ENCODE results near the gene ZFYVE1.

The ZFYVE1 gene

DNA sequence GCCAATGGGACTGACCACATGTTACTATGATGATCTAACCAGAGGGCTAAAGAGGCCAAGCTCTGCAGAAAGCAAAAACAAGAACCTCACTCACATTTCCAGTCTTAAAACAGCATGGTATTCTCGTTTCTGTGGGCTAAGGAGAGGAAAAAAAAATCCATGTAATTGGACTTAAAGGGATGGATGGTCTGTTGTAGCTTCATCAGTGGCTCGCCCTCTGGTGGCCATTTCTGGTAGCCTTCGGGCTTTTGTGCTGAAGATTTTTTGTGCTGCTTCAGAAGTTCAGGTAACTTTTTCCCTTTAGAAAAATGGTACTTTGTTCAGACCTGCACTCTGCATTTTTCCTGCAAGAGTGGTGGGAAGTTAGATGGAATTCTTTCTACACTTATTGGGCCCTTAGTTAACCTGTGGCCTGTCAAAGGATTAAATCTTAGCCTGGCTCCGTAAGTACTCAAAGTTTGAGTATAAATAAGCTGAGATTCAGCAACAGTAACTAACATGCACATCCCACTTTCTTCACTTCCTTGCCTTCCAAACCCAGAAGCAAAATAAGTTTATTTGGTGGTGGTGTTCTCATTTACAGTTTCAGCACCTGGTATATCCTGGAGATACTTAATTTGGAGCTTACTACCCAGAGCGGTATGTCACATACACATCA lies 78.3 kb downstream of the ZFYVE1 start:
- peak; percentile 14 to 77 for DNase-seq

DNA sequence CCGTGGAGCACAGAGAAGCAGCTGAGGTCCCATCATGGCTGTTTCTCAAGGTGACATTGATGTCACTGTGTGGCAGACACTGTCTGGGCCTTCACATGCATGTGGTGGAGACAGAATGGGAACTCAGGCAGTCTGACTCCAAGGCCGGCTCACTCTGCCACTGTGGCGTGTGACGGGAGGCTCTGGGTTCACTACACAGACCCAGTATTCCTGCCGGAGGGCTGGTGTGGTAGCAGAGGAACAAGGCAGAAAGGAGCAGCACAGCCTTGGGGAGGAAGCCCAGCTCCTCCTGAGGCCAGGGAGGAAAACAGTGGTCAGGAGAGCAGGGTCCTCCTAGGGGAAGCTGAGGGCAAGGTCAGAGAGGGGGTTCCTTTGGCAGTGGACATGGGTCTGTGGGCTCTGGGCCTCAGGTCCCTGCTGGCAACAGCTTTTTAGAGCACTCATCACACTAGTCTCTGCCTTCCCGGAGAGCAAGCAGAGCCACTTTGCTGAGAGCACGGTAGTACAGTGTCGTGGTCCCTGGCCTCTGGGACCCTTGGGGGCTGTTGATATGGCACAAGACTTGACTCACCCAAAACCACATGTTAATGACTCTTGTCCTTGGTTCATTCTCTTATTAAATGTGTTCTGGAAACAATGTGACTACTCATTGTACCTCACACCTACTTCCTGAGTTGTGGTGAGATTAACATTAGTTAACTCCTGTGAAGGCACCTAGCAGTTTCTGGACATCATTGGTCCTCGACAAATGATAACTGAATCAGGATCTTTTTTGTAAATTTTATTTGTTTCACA lies 79.3 kb downstream of the ZFYVE1 start:
- DNase-seq, result no peak

DNA sequence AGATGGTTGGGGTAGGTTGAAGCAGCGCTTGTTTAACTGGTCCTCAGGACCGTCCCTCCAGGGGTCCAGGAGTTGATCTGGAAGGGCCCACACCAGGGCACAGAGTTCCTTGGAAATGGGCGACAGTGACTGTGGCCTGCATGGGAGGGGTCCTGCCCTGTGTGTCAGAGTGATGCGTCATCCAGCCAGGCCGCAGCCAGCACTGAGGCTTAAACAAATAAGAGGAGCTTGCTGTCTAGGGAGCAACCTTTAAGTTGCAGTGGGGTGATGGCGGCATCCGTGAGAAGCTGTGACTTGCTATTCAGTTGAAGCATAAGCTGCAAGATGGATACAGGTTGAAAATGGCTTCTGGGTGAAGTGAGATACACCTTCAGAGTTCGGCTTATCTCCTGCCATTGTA lies 80.4 kb downstream of the ZFYVE1 start:
- no peak for DNase-seq

DNA sequence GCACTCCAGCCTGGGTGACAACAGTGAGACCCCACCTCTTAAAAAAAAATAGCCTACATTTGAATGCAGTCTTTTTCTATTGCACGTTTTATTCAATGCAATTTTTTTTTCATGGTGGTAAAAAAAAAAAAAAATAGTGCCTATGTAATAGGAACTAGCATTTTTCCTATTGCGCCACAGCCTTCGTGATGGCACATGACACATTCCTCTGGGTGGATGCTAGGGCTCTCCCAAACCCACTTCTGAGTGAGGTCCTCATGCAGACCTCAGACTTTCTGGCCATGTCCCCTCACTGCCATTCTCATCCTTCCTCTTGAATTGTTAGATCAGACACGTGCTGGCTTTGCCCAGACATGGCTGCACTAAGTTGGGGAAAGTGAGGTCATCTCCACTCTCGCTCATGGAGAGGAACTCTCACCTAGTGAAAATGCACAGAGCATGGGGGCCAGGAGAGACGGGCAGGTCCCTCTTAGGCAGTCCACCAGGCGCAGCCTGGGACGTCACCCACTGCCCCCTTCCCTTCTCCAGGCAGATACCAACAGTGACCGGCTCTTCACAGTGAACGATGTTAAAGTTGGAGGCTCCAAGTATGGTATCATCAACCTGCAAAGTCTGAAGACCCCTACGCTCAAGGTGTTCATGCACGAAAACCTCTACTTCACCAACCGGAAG lies 81.4 kb downstream of the ZFYVE1 start:
- no peak for DNase-seq

DNA sequence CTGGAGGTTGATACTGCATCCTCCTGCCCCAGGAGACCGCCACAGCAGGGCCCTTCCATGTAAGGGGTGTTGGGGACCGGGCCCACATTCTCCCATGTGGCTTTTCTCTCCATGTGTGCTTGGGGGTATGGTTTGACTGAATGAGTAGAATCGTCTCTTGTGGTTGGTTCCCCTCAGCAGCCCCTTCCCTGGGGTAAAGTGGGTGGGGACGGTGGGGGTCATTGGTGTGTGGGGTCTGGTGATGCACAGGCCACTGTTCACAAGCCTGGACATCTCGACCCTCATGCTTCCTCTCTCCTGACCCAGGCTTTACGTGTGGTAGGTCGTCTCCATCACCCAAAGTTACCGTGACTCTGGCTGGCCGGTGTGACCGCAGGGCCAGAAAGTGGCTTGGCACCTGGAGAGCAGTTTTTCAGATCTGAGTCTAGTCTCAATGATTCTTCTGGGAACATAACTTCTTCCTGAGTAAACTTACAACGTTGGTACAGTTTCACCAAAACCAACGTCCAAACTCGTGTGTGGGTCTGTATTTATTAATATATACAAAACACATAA lies 83.0 kb downstream of the ZFYVE1 start:
- DNase-seq, result no peak

DNA sequence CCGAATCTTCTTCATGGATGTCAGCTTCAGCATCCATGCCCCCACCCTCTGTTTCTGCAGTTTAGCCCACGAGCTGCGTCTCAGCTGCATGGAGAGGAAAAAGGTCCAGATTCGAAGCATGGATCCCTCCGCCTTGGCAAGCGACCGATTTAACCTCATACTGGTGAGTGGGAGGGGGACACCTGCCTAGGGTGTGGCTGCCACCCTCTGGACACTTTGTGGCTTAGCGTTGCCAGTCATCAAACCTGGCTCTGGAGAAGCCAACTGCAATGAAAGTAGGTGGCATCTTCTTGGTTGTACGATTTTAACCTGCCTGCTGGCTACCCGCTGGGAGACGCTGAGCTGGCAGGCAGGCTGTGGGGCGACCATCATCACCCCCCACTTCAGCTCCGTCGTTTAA lies 84.0 kb downstream of the ZFYVE1 start:
- DNase-seq, result peak in 1 of 2 experiments; percentile 66

DNA sequence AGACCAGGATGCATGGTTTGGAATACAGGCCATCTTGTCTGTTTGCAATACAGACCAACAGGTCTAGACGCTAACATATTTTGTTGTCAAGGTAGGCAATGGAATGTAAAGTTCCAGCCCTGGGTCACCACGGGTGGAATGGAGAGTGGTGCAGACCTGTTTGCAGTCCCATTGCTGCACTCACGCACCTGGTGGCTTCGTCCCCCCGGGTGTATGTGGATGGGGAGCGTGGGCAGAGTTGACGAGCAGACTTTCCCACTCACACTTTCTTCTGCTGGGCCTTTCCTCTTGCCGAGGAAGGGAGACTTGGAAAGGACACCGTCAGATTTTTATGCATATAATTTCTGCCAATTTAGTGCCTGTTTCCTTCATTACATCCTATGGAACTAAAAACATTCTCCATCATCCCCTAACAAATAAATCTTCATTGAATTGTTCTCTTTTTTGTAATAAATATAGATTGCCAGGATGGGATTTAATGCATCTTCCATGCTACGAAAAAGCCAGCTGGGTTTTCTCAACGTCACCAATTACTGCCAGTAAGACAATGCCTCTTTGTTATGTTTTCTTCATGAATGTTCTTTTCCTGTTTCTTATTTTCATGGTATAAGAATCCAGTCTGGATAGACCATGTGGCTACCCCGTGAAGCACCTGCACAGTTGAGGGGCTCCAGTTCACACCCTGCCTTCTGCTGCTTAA lies 85.5 kb downstream of the ZFYVE1 start:
- no peak for DNase-seq

DNA sequence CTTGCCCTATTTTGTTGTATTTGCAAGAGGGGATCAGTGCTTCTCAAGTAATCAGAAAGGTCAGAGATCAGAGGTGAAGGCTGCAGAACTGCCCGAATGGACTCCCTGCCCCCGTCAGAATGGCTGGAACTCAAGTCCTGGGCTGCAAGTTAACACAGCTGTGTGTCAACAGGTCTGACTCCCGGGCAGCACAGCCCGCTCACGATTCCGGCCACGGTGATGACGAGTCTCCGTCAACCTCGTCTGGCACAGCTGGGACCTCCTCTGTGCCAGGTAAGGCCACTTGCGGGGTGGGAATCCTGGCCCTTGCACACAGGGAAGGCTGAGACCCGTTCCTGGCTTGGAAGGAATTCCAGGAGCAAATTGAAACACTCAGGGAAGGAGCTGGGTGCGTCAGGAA lies 87.3 kb downstream of the ZFYVE1 start:
- no peak for DNase-seq

DNA sequence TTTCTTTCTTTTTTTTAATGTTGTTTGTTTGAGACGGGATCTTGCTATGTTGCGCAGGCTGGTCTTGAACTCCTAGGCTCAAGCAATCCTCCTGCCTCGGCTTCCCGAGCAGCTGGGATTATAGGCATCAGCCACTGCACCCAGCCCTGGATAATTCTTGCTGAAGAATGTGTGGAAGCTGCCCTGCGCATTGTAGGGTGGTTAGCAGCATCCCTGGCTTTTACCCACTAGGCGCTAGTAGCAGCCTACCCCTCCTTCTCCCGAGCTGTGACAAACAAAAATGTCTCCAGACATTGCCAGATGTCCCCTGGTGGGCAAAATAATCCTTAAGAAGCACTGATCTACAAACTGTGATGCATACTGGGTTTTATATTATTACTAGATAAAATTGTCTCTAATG lies 94.0 kb downstream of the ZFYVE1 start:
- DNase-seq, result peak; percentile 65 to 87

DNA sequence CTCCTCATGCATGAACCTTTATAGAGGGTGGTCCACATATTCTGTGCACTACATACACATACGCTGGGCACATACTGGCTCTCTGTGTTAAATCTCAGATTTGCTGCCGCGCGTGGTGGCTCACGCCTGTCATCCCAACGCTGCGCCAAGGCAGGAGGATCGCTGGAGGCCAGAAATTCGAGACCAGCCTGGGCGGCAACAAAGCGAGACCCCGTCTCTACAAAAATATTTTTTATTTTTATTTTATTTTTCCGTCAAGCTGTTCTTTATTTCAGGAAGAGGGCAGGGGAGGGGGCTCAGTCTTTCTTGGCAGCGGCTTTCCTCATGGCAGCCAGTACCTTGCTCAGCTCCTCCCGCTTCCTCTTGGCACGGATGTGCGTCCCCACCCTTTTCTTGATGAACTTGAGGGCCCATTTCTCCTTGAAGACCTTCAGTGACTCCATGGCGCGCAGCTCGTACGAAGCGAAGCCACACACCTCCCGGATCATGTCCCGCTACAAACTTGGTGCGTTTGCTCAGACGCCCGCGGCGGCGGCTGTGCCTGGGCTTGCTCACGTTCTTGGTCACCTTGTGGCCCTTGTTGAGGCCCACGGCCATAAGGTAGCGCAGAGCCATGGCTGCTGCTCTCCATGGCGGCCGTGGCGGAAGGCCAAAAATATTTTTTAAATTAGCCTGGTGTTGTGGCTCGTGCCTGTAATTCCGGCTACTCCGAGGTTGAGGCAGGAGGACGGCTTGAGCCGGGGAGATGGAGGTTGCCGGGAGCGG lies 97.4 kb downstream of the ZFYVE1 start:
- no peak for DNase-seq

DNA sequence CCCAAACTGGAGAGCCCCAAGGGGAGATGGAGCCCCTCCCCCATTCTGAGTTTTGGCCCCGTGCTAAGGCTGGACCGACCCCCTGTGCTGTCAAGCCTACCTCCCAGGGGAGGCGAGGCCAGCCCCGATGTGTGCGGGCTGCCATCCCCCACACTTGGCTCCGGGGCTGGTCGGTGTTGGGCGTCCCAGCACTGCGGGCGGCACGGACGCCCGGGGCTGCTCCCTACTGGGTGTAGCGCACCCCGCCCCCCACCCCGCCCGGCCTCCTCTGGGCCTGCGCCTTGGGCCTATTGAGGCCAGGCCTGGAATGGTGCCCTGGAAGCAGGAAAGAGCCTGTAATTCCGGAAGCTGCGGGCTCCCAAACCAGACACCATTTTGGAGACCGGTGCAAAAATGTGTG lies 98.0 kb downstream of the ZFYVE1 start:
- DNase-seq, result no peak

DNA sequence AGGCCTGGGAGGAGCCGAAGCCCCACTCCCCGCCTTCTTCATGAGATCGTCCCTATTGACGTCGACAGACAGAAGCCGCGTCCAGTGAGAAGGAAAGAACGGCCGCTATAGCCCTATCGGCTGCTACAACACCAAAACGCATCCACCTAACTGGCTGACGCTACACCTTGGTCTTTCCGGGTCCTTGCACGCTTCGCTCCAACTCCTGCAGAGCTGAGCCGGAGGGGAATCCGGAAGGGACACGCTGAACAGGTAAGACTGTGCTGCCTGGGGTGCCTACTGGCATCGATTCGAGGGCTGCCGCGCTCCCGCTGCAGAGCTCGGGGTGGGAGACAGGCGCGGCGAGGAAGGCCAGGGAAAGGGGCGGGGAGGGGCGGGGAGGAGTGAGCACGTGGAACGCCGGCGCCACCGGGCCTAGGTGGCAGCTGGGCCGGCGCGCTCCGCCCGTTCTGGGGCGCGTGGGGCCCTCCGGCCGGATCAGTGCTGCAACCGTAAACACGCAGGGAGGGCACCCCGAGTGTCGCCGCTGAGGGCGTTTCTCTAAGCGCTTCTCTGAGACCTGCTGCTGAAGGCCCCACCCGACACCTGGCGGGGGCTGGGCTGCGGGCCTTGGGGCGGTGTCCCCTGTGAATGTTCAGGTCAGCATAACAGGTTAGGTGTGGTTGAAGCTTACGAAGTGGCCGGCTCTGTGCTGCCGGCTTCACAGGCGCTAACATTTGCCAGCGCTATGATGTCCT lies 100.4 kb downstream of the ZFYVE1 start, which contains the start of gene DCAF4:
DCAF4 (plus strand) TSS at position 173 of the 737 bp plus-strand sequence. CDS start 11,515 bp downstream, outside the sequence.
- DNase-seq, result peak; percentile 86 to 94

DNA sequence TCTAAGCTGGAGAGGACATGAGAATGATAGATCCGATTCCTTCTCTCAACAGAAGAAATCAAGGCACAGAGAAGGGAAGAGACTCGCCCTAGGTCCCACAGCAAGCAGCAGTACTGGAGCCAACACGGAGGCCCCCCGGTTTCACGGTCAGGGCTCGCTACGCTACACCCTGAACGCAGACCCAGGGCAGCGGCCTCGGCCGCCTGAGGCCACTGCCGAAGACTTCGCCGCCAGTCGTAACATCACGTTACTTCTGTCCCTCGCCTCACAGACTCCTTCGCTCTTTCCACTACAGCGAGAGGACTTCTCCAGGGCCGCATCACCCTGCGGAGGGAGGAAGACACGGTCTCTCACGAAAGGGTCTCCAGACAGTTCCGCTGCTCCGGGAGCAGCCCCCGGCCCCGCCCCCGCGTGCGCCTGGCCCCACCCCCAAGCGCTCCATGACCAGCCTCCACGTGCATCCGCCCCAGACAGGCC lies 101.1 kb downstream of the ZFYVE1 start:
- DNase-seq, result no peak

DNA sequence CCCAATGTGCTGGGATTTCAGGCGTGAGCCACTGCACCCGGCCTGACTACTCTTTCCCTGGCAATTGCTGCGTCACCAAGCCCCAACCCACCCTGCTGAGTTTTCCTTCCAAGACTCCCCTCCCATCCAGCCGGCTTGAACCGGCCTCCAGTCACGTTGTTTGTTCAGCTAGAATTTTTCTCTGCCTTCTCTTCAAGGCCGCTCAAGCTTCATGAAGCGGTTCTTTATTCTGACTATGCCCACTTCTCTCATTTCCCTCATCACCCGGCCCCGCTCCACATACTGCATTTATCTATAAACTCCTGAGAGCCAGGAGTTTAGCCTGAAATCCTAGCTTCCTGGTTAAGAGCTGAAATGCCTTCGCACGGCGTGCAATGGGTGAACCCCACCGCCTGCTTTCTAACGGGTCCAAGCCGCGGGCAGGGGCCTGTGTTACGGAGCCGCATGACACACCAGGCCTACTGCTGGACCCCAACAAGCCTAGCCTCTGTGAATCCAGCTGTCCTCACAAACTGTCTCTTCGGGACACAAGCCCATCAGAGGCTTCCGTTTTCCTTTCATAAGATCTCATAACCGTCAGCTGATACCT lies 101.6 kb downstream of the ZFYVE1 start:
- DNase-seq, result no peak

DNA sequence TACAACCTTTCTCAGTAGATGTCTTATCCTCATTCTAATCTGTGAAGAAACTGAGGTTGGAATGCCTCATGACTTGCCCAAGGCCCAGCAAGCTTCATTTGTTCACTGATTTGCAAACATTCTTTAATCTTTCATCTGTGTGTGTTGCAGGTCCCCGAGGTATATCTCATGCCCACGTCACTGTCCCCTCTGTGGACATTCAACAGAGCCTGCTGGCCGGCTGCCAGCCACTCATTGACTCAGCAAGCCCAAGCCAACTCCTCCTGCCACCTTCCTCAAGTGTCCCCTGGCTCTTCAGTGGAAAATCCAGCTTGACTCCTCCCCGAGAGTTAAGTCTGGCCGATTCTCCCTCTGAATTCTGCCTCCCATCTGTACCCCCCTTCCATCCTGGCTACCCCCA lies 102.6 kb downstream of the ZFYVE1 start:
- peak; percentile 20 to 57 for DNase-seq

DNA sequence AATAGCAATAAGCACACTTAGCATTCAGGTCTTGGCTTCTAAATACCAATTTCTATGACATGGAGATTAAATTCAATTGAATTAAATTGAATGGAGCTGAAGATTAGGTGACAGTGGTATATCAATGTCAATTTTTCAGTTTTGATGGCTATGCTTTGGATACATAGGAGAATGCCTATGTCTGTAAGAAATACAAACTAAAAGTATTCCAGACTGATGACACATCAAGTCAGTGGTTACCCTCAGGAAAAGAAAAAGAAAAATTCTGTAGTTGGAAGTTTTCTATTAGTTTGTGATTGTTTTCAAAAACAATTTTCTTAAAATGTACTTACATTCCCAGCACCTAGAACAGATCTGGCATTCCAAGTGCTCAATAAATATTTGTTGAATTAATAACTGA lies 105.5 kb downstream of the ZFYVE1 start:
- DNase-seq, result no peak

DNA sequence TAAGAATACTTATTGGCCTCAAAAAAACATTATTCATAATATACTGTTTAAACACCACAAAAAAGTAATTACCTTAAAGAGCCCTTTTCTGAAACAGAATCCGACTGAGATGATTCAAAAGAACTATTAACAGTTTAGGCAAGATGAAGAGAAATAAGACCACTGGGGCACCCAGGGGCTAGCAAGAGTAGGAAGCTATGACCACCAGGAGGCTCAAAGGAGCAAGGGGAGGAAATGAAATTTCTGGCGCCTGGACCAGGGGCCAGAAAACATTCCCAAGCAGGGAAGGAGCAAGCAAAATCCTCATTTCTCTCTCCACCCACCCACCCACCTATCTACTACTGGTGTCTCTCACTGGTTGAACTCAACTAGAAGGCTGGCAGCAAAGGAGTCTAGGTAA lies 106.9 kb downstream of the ZFYVE1 start:
- DNase-seq, result no peak
